Adrenal gland (tissue), 12 donors: ENCODE data around the gene SCRN1. TPM values are rescaled to one million over a fixed set of nuclear protein-coding genes. Genes with fewer than 3 reads are reported as not detected.
A peak's percentile ranks its signal among the peaks of the same experiment; 100 is the strongest.

Experiments used
- DNase-seq, 7 donors: peaks; one replicate each; pipeline ENCODE4 v3.0.0-alpha.2; 2019 to 2020
- H3K27ac ChIP-seq, 5 donors: fragments of 200-600 bp; sonication (generic) in 4 of 5; 1 replicate in 3 of 5; 2 replicates in 2 of 5; pipeline versions ENCODE4 v1.5.1 to v1.8.0; 2016 to 2020; ENCODE audit warnings: mild to moderate bottlenecking in 1 of 5
- H3K27me3 ChIP-seq: fragments of 200-600 bp; 2 replicates; pipeline ENCODE4 v1.8.0; 2021
- H3K36me3 ChIP-seq, 2 donors: fragments of 200-600 bp; replicated peaks in 1 of 2; 1 replicate in 1 of 2; 2 replicates in 1 of 2; pipeline versions ENCODE4 v1.5.1 to v1.8.0; 2018 to 2022
- H3K4me1 ChIP-seq, 2 donors: fragments of 200-600 bp; replicated peaks in 1 of 2; 1 replicate in 1 of 2; 2 replicates in 1 of 2; pipeline versions ENCODE4 v1.5.1 to v1.8.0; 2018 to 2021
- H3K4me3 ChIP-seq, 4 donors: fragments of 200-600 bp; sonication (generic) in 3 of 4; one replicate each; pipeline ENCODE4 v1.5.1; 2016 to 2018
- H3K9me3 ChIP-seq, 3 donors: fragments of 200-600 bp; sonication (generic) in 1 of 3; replicated peaks in 1 of 3; 1 replicate in 2 of 3; 2 replicates in 1 of 3; pipeline versions ENCODE4 v1.5.1 to v1.8.0; 2016 to 2021
- CTCF ChIP-seq, 6 experiments: fragments of 450-650 bp in 4 of 6; fragments of 200-600 bp in 2 of 6; sonication (generic) in 1 of 6; IDR thresholded peaks; 1 replicate in 5 of 6; 2 replicates in 1 of 6; pipeline versions ENCODE4 v1.5.1 to v1.8.0; 2016 to 2021; ENCODE audit warnings: antibody characterized with exemption in 6 of 6, mild to moderate bottlenecking in 2 of 6, moderate library complexity in 1 of 6
- POLR2A ChIP-seq, 2 donors: fragments of 450-650 bp; IDR thresholded peaks; one replicate each; pipeline ENCODE4 v1.6.1; 2017; ENCODE audit warnings: antibody characterized with exemption in 2 of 2, mild to moderate bottlenecking in 2 of 2, moderate library complexity in 1 of 2
- WGBS, 4 donors: extraction: QIAGEN DNeasy Blood & Tissue Kit in 2 of 4; methylation state at CpG; one replicate each; pipeline versions ENCODE4 v1.1.5 to v1.1.7; 2013 to 2017; 5-methylcytosine and 5-hydroxymethylcytosine counted together
- intact Hi-C, 2 donors: fragments of 100-400 bp; cut with DNase I; formaldehyde crosslinking; loops; one replicate each; pipeline versions ENCODE4 v1.14.1 to v1.15.0; 2022 to 2023
- polyA plus RNA-seq, 3 donors: library from polyadenylated mRNA; stranded (reverse); fragments of 200-250 nt in 2 of 3; fragments of 350-450 nt in 1 of 3; fragmentation: Illumina TruSeq in 1 of 3; extraction: RNeasy Lipid Tissue Mini Kit (QIAGEN cat#74804) in 1 of 3; gene quantifications; one replicate each; pipeline ENCODE4 v1.2.3, GENCODE V29; 2013 to 2014
- total RNA-seq, 9 donors: library from RNA; depleted of rRNA in 4 of 9; stranded (reverse); fragments of >200 nt in 4 of 9; fragments of 120-200 nt in 1 of 9; fragmentation: NEBNext Ultra II Directional in 1 of 9; extraction: Animal tissue kit (Norgen Biotek cat#: 25700) in 1 of 9; gene quantifications; one replicate each; pipeline versions ENCODE4 v1.1.0 to v1.2.4, GENCODE V29; 2013 to 2023
- donor health status: healthy with polysubstance abuse.
- donor health status: Bipolar disorder and iron deficiency.
- donor health status: DM: yes; HTN: yes; CAD: no.
- donor health status: DM: no; HTN: no; CAD: no.
- donor health status: DM: no; HTN: no; CAD: no.
- donor health status: DM: yes; HTN: yes; CAD: no.

The SCRN1 gene
- total and polyA plus RNA-seq, 12 donors = 8.2 to 75.9 (median 50.2) TPM

GRCh38 chr7:29878081-29878688 is 111.4 kb downstream of the SCRN1 start:
- 52 to 56% (median 55%) methylated on average over 5 of the region's 5 CpGs for WGBS, 4 donors
- TF ChIP-seq POLR2A (IDR thresholded peaks at IDR 0.05) (no peak), CTCF (IDR thresholded peaks at IDR 0.05) (peak in 5 of 6 experiments; percentile 37 to 65 (median 53))
- intact Hi-C loops = no loop called here
- Histone ChIP-seq H3K36me3 (no peaks in the 10 kb centered on the region), H3K9me3 (no peaks in the 10 kb centered on the region), H3K27ac (no peak overlapping the region), H3K4me1 (no peaks in the 10 kb centered on the region), H3K27me3 (no peaks in the 10 kb centered on the region), H3K4me3 (no peak overlapping the region)
- peak in 4 of 7 donors; percentile 26 to 85 (median 50) for DNase-seq

DNA sequence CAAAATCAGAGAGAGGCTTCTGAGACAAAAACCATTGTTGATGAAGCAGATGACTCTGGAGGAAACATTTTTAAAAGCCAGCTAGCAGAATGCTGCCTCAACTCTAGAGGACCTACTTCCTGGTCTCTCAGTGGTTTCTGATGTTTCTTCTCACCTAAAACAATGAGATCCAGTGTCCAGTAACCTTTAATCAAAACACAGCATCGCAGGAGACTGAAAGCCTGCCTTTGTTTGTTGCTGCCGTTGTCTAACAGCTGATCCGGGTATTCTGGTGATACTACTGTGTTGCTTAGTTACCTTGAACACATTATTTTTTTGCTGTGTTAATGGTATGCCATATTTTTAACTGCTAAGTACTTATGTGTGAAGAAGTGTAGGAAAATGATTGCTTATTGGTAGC is 112.4 kb downstream of the SCRN1 start:
- Histone ChIP-seq H3K27ac (no peak overlapping the region), H3K9me3 (no peaks in the 10 kb centered on the region), H3K4me1 (no peaks in the 10 kb centered on the region), H3K4me3 (no peak overlapping the region), H3K36me3 (no peaks in the 10 kb centered on the region), H3K27me3 (no peaks in the 10 kb centered on the region)
- DNase-seq = no peak
- 53 to 80% (median 71%) methylated on average over 3 of the region's 3 CpGs for WGBS, 4 donors
- no peak for TF ChIP-seq CTCF (IDR thresholded peaks at IDR 0.05)
- TF ChIP-seq POLR2A (IDR thresholded peaks at IDR 0.05) = no peak
- intact Hi-C loops = no loop called here

GRCh38 chr7:29875741-29876140 is 113.9 kb downstream of the SCRN1 start:
- DNase-seq = no peak
- intact Hi-C loops = no loop called here
- Histone ChIP-seq H3K27me3 (no peaks in the 10 kb centered on the region), H3K9me3 (no peaks in the 10 kb centered on the region), H3K4me1 (no peaks in the 10 kb centered on the region), H3K4me3 (no peak overlapping the region), H3K36me3 (no peaks in the 10 kb centered on the region), H3K27ac (no peak overlapping the region)
- no peak for TF ChIP-seq CTCF (IDR thresholded peaks at IDR 0.05)
- TF ChIP-seq POLR2A (IDR thresholded peaks at IDR 0.05) = no peak
- 93 to 98% (median 96%) methylated on average over 10 to 13 of the region's 13 CpGs for WGBS, 4 donors

DNA sequence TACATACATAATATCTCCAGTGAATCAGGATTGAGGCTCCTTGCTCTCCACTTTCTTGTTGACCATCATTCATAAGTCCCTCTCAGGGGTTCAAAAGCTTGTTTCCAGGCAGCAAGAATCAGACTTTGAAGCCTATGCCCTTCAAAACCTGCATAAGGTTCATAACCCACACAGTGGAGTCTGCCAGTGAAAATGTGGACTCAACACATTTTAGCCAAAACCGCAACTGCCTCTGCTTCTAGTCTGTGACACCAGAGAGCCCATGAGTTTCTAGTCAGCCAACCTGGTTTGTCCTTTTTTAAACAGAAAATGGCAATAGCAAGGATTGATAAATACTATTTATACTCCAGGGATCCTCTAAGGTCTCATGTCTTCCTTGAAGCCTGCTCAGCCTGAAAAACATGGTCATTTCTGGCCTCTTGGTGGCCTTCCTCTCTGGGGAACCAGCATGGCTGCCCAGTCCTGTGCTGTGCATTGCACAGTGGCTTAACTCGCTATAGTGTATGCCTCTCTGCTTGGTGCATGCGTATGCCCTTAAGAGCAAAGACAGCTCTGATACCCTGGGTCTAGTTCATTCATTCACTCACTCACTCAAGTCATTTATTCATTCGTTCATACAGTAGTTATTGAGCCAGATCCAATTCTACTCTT is 115.8 kb downstream of the SCRN1 start:
- H3K27ac ChIP-seq = no peak overlapping the region
- TF ChIP-seq POLR2A (IDR thresholded peaks at IDR 0.05) (no peak), CTCF (IDR thresholded peaks at IDR 0.05) (no peak)
- intact Hi-C loops = no loop called here
- H3K9me3 ChIP-seq = no peaks in the 10 kb centered on the region
- no peaks in the 10 kb centered on the region for H3K4me1 ChIP-seq
- no peaks in the 10 kb centered on the region for H3K36me3 ChIP-seq
- no peaks in the 10 kb centered on the region for H3K27me3 ChIP-seq
- WGBS, 4 donors = 94 to 97% (median 95%) methylated on average over 4 of the region's 4 CpGs
- no peak for DNase-seq
- H3K4me3 ChIP-seq = no peak overlapping the region
